Mammary epithelial cell (primary cell): ENCODE data around the gene JADE3.

Experiments
- CTCF ChIP-seq, 2 donors: IDR thresholded peaks in 1 of 2; conservative IDR thresholded peaks in 1 of 2; 2 replicates each; pipeline ENCODE4 v1.5.1; 2011 to 2012; ENCODE audit warnings: inconsistent platforms in 2 of 2, low read length in 2 of 2, mild to moderate bottlenecking in 2 of 2, control low read depth in 1 of 2, low read depth in 1 of 2; ENCODE audit not compliant: insufficient read depth in 1 of 2; ENCODE audit errors: extremely low read depth in 1 of 2
- EZH2 ChIP-seq: IDR thresholded peaks from 2 replicates; pipeline ENCODE4 v1.6.1; 2012; ENCODE audit warnings: low read length, inconsistent platforms, borderline replicate concordance

GRCh38 chrX:47101206-47101605 lies 189.0 kb downstream of the JADE3 start:
- no peak for TF ChIP-seq CTCF (conservative IDR thresholded peaks at IDR 0.05 in 1 of 2, IDR thresholded peaks at IDR 0.05 in 1 of 2; ENCODE audit: extremely low read depth in 1 of 2, insufficient read depth in 1 of 2, low read depth in 1 of 2, low read length in 2 of 2)
- no peak for TF ChIP-seq EZH2
